HCT116 (cell line): ENCODE measurements around the gene TBC1D4.

Experiments used
- CEBPB ChIP-seq: IDR thresholded peaks from 2 replicates; pipeline ENCODE4 v1.6.1; 2012; ENCODE audit warnings: low read depth
- EZH2 ChIP-seq: fragments of 200-600 bp; sonication (generic); IDR thresholded peaks from 2 replicates; pipeline ENCODE4 v1.6.1; 2017; ENCODE audit warnings: antibody characterized with exemption, mixed run types
- EZH2phosphoT487 ChIP-seq: fragments of 200-600 bp; IDR thresholded peaks from 2 replicates; pipeline ENCODE4 v1.6.1; 2018; ENCODE audit warnings: antibody characterized with exemption, borderline replicate concordance
- FOSL1 ChIP-seq: IDR thresholded peaks from 2 replicates; pipeline ENCODE4 v1.6.1; 2012; ENCODE audit warnings: low read depth
- JUND ChIP-seq: IDR thresholded peaks from 2 replicates; pipeline ENCODE4 v1.6.1; 2012
- POLR2A ChIP-seq: IDR thresholded peaks from 2 replicates; pipeline ENCODE4 v1.7.0; 2011; ENCODE audit warnings: borderline replicate concordance; ENCODE audit not compliant: insufficient read depth, insufficient read length; ENCODE audit errors: extremely low read depth
- POLR2AphosphoS5 ChIP-seq: IDR thresholded peaks from 2 replicates; pipeline ENCODE4 v1.6.1; 2011; ENCODE audit warnings: mild to moderate bottlenecking, low read depth, low read length, moderate library complexity
- RAD21 ChIP-seq: IDR thresholded peaks from 2 replicates; pipeline ENCODE4 v1.6.1; 2012; ENCODE audit warnings: low read depth, mild to moderate bottlenecking
- SRF ChIP-seq: IDR thresholded peaks from 2 replicates; pipeline ENCODE4 v1.6.1; 2012; ENCODE audit warnings: low read depth
- ZFX ChIP-seq: fragments of 450-650 bp; IDR thresholded peaks from 2 replicates; pipeline ENCODE4 v1.6.1; 2017
- ZNF274 ChIP-seq: fragments of 200-500 bp; sonication (Bioruptor generic); IDR thresholded peaks from 2 replicates; pipeline ENCODE4 v1.6.1; 2014; ENCODE audit warnings: mild to moderate bottlenecking, low read depth, low read length, inconsistent platforms
- TF ChIP-seq, protein P1 (sequence below), 3 experiments: fragments of 200-600 bp in 1 of 3; sonication (generic) in 1 of 3; IDR thresholded peaks in 2 of 3; conservative IDR thresholded peaks in 1 of 3; 2 replicates each; pipeline ENCODE4 v1.5.1; 2012 to 2017; ENCODE audit warnings: low read depth in 2 of 3, low read length in 2 of 3, antibody characterized with exemption in 1 of 3, borderline replicate concordance in 1 of 3, control low read depth in 1 of 3, mild to moderate bottlenecking in 1 of 3, mixed read lengths in 1 of 3, mixed run types in 1 of 3, moderate library complexity in 1 of 3; ENCODE audit not compliant: insufficient read depth in 1 of 3
- TF ChIP-seq, protein P2 (sequence below): IDR thresholded peaks from 2 replicates; pipeline ENCODE4 v1.6.1; 2012
- TF ChIP-seq, protein P3 (sequence below): IDR thresholded peaks from 2 replicates; pipeline ENCODE4 v1.6.1; 2012; ENCODE audit warnings: low read depth

DNA sequence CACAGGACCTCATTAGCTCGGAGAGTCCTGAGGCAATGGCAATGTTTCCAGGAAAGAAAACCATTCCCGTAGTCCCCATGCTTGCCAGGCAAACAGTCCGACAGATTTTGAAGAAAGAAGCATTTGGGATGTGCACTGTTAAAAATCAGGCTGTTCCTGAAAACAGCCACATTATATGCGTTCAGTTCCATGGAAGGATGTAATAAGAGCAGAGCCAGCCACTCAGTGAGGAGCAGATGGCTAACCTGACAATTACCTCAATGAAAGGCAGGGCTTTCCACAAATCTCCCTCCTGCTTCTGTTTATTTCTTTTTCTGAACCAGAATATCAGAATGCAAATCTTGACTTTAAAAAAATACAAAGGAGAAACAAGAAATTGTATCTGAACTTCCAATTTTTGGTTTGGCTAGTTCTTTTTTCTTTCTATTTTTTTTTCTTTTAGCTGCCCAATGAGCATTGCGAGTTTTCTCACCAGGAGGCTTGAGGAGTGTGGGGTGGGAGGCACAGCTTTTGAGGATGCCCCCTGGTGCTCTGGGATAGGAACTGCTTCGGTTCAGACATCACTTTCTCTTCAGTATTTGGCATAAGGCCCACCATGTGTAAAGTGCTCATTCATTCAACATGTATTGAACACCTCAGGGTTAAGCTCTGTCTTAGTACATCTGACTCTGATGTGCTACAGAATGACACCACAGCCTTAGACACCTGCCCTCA, 124.2 kb downstream of the TBC1D4 start:
- TF ChIP-seq, protein P1, sequence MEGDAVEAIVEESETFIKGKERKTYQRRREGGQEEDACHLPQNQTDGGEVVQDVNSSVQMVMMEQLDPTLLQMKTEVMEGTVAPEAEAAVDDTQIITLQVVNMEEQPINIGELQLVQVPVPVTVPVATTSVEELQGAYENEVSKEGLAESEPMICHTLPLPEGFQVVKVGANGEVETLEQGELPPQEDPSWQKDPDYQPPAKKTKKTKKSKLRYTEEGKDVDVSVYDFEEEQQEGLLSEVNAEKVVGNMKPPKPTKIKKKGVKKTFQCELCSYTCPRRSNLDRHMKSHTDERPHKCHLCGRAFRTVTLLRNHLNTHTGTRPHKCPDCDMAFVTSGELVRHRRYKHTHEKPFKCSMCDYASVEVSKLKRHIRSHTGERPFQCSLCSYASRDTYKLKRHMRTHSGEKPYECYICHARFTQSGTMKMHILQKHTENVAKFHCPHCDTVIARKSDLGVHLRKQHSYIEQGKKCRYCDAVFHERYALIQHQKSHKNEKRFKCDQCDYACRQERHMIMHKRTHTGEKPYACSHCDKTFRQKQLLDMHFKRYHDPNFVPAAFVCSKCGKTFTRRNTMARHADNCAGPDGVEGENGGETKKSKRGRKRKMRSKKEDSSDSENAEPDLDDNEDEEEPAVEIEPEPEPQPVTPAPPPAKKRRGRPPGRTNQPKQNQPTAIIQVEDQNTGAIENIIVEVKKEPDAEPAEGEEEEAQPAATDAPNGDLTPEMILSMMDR (IDR thresholded peaks at IDR 0.05 in 2 of 3, conservative IDR thresholded peaks at IDR 0.05 in 1 of 3; ENCODE audit: borderline replicate concordance in 1 of 3, insufficient read depth in 1 of 3, low read depth in 2 of 3, low read length in 2 of 3), result peak; percentile 24 to 84 (median 73); a peak in 5 of 6 replicates
- TF ChIP-seq POLR2AphosphoS5 (no peak), ZNF274 (no peak), FOSL1 (no peak), POLR2A (no peak), EZH2 (no peak), RAD21 (0 out of 2 replicates have a peak, but pooled peaks have one; percentile 21), ZFX (no peak), EZH2phosphoT487 (no peak), SRF (no peak), CEBPB (no peak), JUND (no peak)
- TF ChIP-seq, protein P2, sequence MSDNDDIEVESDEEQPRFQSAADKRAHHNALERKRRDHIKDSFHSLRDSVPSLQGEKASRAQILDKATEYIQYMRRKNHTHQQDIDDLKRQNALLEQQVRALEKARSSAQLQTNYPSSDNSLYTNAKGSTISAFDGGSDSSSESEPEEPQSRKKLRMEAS, result no peak
- TF ChIP-seq, protein P3, sequence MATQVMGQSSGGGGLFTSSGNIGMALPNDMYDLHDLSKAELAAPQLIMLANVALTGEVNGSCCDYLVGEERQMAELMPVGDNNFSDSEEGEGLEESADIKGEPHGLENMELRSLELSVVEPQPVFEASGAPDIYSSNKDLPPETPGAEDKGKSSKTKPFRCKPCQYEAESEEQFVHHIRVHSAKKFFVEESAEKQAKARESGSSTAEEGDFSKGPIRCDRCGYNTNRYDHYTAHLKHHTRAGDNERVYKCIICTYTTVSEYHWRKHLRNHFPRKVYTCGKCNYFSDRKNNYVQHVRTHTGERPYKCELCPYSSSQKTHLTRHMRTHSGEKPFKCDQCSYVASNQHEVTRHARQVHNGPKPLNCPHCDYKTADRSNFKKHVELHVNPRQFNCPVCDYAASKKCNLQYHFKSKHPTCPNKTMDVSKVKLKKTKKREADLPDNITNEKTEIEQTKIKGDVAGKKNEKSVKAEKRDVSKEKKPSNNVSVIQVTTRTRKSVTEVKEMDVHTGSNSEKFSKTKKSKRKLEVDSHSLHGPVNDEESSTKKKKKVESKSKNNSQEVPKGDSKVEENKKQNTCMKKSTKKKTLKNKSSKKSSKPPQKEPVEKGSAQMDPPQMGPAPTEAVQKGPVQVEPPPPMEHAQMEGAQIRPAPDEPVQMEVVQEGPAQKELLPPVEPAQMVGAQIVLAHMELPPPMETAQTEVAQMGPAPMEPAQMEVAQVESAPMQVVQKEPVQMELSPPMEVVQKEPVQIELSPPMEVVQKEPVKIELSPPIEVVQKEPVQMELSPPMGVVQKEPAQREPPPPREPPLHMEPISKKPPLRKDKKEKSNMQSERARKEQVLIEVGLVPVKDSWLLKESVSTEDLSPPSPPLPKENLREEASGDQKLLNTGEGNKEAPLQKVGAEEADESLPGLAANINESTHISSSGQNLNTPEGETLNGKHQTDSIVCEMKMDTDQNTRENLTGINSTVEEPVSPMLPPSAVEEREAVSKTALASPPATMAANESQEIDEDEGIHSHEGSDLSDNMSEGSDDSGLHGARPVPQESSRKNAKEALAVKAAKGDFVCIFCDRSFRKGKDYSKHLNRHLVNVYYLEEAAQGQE, result no peak
